Endothelial cell of umbilical vein (primary cell): Measurements from ENCODE around the gene L3MBTL3.

Experiments used
- EZH2 ChIP-seq: IDR thresholded peaks from 2 replicates; pipeline ENCODE4 v1.6.1; 2012; ENCODE audit warnings: borderline replicate concordance, low read depth, mild to moderate bottlenecking, moderate library complexity, low read length, inconsistent platforms; ENCODE audit not compliant: severe bottlenecking
- FOS ChIP-seq: IDR thresholded peaks from 2 replicates; pipeline ENCODE4 v1.6.1; 2011; ENCODE audit warnings: mild to moderate bottlenecking, low read length, moderate library complexity, borderline replicate concordance; ENCODE audit not compliant: insufficient read depth
- JUN ChIP-seq: IDR thresholded peaks from 2 replicates; pipeline ENCODE4 v1.6.1; 2011; ENCODE audit warnings: borderline replicate concordance, low read depth; ENCODE audit not compliant: insufficient read length, insufficient read depth
- MYC ChIP-seq: IDR thresholded peaks from one replicate; pipeline ENCODE4 v1.6.1; 2011; ENCODE audit warnings: mild to moderate bottlenecking, low read depth, low read length
- POLR2A ChIP-seq: IDR thresholded peaks from 2 replicates; pipeline ENCODE4 v1.6.1; 2012; ENCODE audit warnings: low read depth, mild to moderate bottlenecking, control low read depth, low read length
- POLR2AphosphoS5 ChIP-seq: IDR thresholded peaks from 2 replicates; pipeline ENCODE4 v1.6.1; 2012; ENCODE audit warnings: low read depth, mild to moderate bottlenecking, control low read depth, low read length, moderate library complexity; ENCODE audit not compliant: insufficient read depth
- TF ChIP-seq, protein P1 (sequence below), 2 donors: IDR thresholded peaks; 1 replicate in 1 of 2; 2 replicates in 1 of 2; pipeline ENCODE4 v1.5.1; 2011; ENCODE audit warnings: low read length in 2 of 2, mild to moderate bottlenecking in 2 of 2, moderate library complexity in 2 of 2, control low read depth in 1 of 2, inconsistent platforms in 1 of 2, low read depth in 1 of 2; ENCODE audit not compliant: insufficient read depth in 1 of 2; ENCODE audit errors: extremely low read depth in 1 of 2
- TF ChIP-seq, protein P2 (sequence below): IDR thresholded peaks from 2 replicates; pipeline ENCODE4 v1.6.1; 2011; ENCODE audit not compliant: insufficient read depth, insufficient read length

DNA sequence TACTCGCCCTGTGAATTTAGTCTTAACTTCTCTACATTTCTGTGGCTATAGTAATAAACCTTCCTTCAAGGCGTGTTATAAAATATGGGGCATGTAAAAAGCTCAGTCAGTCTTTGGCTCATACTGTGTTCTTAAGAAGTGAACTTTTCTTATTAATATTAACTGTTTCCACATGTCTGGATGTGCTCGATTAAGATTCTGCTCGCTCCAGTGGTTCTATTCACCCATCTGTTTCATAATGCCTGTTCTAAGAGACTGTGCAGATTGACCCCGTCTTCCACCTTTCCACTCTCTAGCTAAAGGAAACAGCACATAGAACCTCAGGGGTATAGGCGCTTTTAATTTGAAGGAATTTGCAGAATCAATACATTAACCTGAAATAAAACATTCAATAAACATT is 99.9 kb downstream of the L3MBTL3 start:
- TF ChIP-seq POLR2A (no peak), MYC (no peak), POLR2AphosphoS5 (no peak), EZH2 (no peak), FOS (no peak), JUN (no peak)
- TF ChIP-seq, protein P1, sequence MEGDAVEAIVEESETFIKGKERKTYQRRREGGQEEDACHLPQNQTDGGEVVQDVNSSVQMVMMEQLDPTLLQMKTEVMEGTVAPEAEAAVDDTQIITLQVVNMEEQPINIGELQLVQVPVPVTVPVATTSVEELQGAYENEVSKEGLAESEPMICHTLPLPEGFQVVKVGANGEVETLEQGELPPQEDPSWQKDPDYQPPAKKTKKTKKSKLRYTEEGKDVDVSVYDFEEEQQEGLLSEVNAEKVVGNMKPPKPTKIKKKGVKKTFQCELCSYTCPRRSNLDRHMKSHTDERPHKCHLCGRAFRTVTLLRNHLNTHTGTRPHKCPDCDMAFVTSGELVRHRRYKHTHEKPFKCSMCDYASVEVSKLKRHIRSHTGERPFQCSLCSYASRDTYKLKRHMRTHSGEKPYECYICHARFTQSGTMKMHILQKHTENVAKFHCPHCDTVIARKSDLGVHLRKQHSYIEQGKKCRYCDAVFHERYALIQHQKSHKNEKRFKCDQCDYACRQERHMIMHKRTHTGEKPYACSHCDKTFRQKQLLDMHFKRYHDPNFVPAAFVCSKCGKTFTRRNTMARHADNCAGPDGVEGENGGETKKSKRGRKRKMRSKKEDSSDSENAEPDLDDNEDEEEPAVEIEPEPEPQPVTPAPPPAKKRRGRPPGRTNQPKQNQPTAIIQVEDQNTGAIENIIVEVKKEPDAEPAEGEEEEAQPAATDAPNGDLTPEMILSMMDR (IDR thresholded peaks at IDR 0.05; ENCODE audit: extremely low read depth in 1 of 2, insufficient read depth in 1 of 2, low read depth in 1 of 2, low read length in 2 of 2), result no peak
- TF ChIP-seq, protein P2, sequence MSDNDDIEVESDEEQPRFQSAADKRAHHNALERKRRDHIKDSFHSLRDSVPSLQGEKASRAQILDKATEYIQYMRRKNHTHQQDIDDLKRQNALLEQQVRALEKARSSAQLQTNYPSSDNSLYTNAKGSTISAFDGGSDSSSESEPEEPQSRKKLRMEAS, result no peak
